Naive thymus-derived CD4-positive, alpha-beta T cell (primary cell): ENCODE results near the gene NPR3. TPM values are rescaled to one million over a fixed set of nuclear protein-coding genes. Genes with fewer than 3 reads are reported as not detected.

ENCODE experiments used
- ATAC-seq: fragments of 150-1000 bp; cut with Tn5 transposase; 2 replicates; pipeline ENCODE4 v1.10.0; 2021; ENCODE audit warnings: mild to moderate bottlenecking, moderate library complexity
- CTCF ChIA-PET: fragments of 350-600 bp; sonication (Branson Sonifier 250); formaldehyde crosslinking; loops from one replicate; lab custom pipeline; 2021; ENCODE audit warnings: antibody characterized with exemption; lab: Charles Lee
- POLR2A ChIA-PET: fragments of 350-600 bp; sonication (Branson Sonifier 250); formaldehyde crosslinking; loops from one replicate; lab custom pipeline; 2021; ENCODE audit warnings: antibody characterized with exemption, inconsistent platforms; lab: Charles Lee
- DNase-seq, 9 donors: peaks; one replicate each; pipeline versions ENCODE4 v3.0.0 to v3.0.0-alpha.2; 2020 to 2022; ENCODE audit warnings: mixed read lengths in 1 of 9
- H3K27ac ChIP-seq: one replicate; pipeline ENCODE4 v1.7.0; 2013; ENCODE audit warnings: mild to moderate bottlenecking, low read depth, low read length, moderate library complexity
- H3K27me3 ChIP-seq, 2 donors: one replicate each; pipeline ENCODE4 v1.7.0; 2013; ENCODE audit warnings: low read length in 2 of 2, mild to moderate bottlenecking in 2 of 2, moderate library complexity in 2 of 2; ENCODE audit not compliant: control insufficient read depth in 2 of 2, insufficient read depth in 2 of 2
- H3K36me3 ChIP-seq, 3 experiments: 1 replicate in 2 of 3; 2 replicates in 1 of 3; pipeline ENCODE4 v1.7.0; 2013; ENCODE audit warnings: low read length in 3 of 3, mild to moderate bottlenecking in 3 of 3, moderate library complexity in 1 of 3; ENCODE audit not compliant: insufficient read depth in 3 of 3, control insufficient read depth in 2 of 3
- H3K4me1 ChIP-seq, 2 donors: one replicate each; pipeline ENCODE4 v1.7.0; 2013; ENCODE audit warnings: low read length in 2 of 2, mild to moderate bottlenecking in 2 of 2, moderate library complexity in 1 of 2; ENCODE audit not compliant: control insufficient read depth in 2 of 2, insufficient read depth in 2 of 2
- H3K4me3 ChIP-seq: 2 replicates; pipeline ENCODE4 v1.7.0; 2013; ENCODE audit warnings: mild to moderate bottlenecking, low read length
- H3K9me3 ChIP-seq, 3 experiments: 1 replicate in 2 of 3; 2 replicates in 1 of 3; pipeline ENCODE4 v1.7.0; 2013; ENCODE audit warnings: low read length in 3 of 3; ENCODE audit not compliant: control insufficient read depth in 2 of 3
- H3K27ac Mint-ChIP-seq, 9 donors: one replicate each; pipeline ENCODE4 v1.8.0; 2020 to 2022; ENCODE audit warnings: mixed read lengths in 9 of 9, mild to moderate bottlenecking in 8 of 9, moderate library complexity in 5 of 9, inconsistent platforms in 2 of 9
- H3K27me3 Mint-ChIP-seq, 5 donors: one replicate each; pipeline ENCODE4 v1.8.0; 2021 to 2022; ENCODE audit warnings: mixed read lengths in 5 of 5, mild to moderate bottlenecking in 1 of 5
- H3K36me3 Mint-ChIP-seq, 5 donors: one replicate each; pipeline ENCODE4 v1.8.0; 2020 to 2022; ENCODE audit warnings: mixed read lengths in 5 of 5, mild to moderate bottlenecking in 3 of 5, inconsistent platforms in 1 of 5
- H3K4me1 Mint-ChIP-seq, 7 donors: one replicate each; pipeline ENCODE4 v1.8.0; 2020 to 2022; ENCODE audit warnings: mixed read lengths in 7 of 7, mild to moderate bottlenecking in 3 of 7, inconsistent platforms in 1 of 7
- H3K4me3 Mint-ChIP-seq, 10 donors: one replicate each; pipeline ENCODE4 v1.8.0; 2020 to 2022; ENCODE audit warnings: mild to moderate bottlenecking in 10 of 10, mixed read lengths in 10 of 10, moderate library complexity in 6 of 10, inconsistent platforms in 2 of 10
- H3K9me3 Mint-ChIP-seq, 11 donors: one replicate each; pipeline ENCODE4 v1.8.0; 2020 to 2022; ENCODE audit warnings: mixed read lengths in 11 of 11, mild to moderate bottlenecking in 4 of 11, inconsistent platforms in 1 of 11, moderate library complexity in 1 of 11
- intact Hi-C, 2 donors: fragments of 100-400 bp; cut with micrococcal nuclease; formaldehyde crosslinking; loops; one replicate each; pipeline ENCODE4 v1.15.1; 2023
- polyA plus RNA-seq, 2 donors: library from polyadenylated mRNA; unstranded; fragments of 300-500 nt; fragmentation: Illumina TruSeq; gene quantifications; one replicate each; pipeline ENCODE4 v1.2.3, GENCODE V29; 2021
- total RNA-seq, 6 experiments: library from RNA in 5 of 6; stranded (reverse) in 5 of 6; gene quantifications; 1 replicate in 5 of 6; 2 replicates in 1 of 6; pipeline ENCODE4 v1.2.3 and lab custom pipeline; 2021 to 2026

The NPR3 gene
- total and polyA plus RNA-seq, 7 experiments from 2014 or later = 0.56 to 1.4 TPM; not detected in 5

- H3K36me3 Mint-ChIP-seq = no peaks in the 10 kb centered on the region
- POLR2A ChIA-PET = no interaction called here
These were observed 125.1 kb downstream of the NPR3 start for GRCh38 chr5:32836176-32836575.

GRCh38 chr5:32837211-32837610 lies 126.1 kb downstream of the NPR3 start:
- no peak overlapping the region for H3K4me3 Mint-ChIP-seq
- H3K36me3 ChIP-seq = no peaks in the 10 kb centered on the region
- CTCF ChIA-PET = no interaction called here
- no peaks in the 10 kb centered on the region for H3K9me3 ChIP-seq
- no peaks in the 10 kb centered on the region for H3K36me3 Mint-ChIP-seq
- peaks cover 0 to 4% (median 0%) of the 10 kb centered on the region in 11 donors for H3K9me3 Mint-ChIP-seq
- no peaks in the 10 kb centered on the region for H3K27me3 ChIP-seq
- DNase-seq (no peak), ATAC-seq (no peak)
- H3K4me3 ChIP-seq = no peak overlapping the region
- POLR2A ChIA-PET = no interaction called here
- H3K27ac ChIP-seq = no peak overlapping the region
- no peaks in the 10 kb centered on the region for H3K27me3 Mint-ChIP-seq
- no peak overlapping the region for H3K27ac Mint-ChIP-seq
- intact Hi-C loops = no loop called here
- H3K4me1 Mint-ChIP-seq = peaks cover 0 to 26% (median 6%) of the 10 kb centered on the region in 7 donors
- H3K4me1 ChIP-seq = no peaks in the 10 kb centered on the region

More at GRCh38 chr5:32836176-32836575, 125.1 kb downstream of the NPR3 start:
- intact Hi-C loops = no loop called here
- no peaks in the 10 kb centered on the region for H3K9me3 ChIP-seq
- CTCF ChIA-PET = no interaction called here
- H3K36me3 ChIP-seq = no peaks in the 10 kb centered on the region
- Mint-ChIP-seq H3K9me3 (peaks cover 0 to 4% (median 0%) of the 10 kb centered on the region in 11 donors), H3K4me3 (no peak overlapping the region), H3K27me3 (no peaks in the 10 kb centered on the region), H3K4me1 (peaks cover 0 to 19% (median 3%) of the 10 kb centered on the region in 7 donors), H3K27ac (no peak overlapping the region)
- no peaks in the 10 kb centered on the region for H3K27me3 ChIP-seq
- no peaks in the 10 kb centered on the region for H3K4me1 ChIP-seq
- DNase-seq = no peak
- no peak overlapping the region for H3K4me3 ChIP-seq
- no peak overlapping the region for H3K27ac ChIP-seq
- ATAC-seq = no peak

GRCh38 chr5:32839106-32839505 lies 128.0 kb downstream of the NPR3 start:
- Mint-ChIP-seq H3K27ac (no peak overlapping the region), H3K36me3 (no peaks in the 10 kb centered on the region), H3K9me3 (no peaks in the 10 kb centered on the region), H3K4me3 (no peak overlapping the region), H3K4me1 (peaks cover 0 to 33% (median 6%) of the 10 kb centered on the region in 7 donors), H3K27me3 (no peaks in the 10 kb centered on the region)
- ChIA-PET POLR2A (no interaction called here), CTCF (no interaction called here)
- no peaks in the 10 kb centered on the region for H3K27me3 ChIP-seq
- no peaks in the 10 kb centered on the region for H3K9me3 ChIP-seq
- H3K4me3 ChIP-seq = no peak overlapping the region
- DNase-seq = no peak
- intact Hi-C loops = no loop called here
- H3K36me3 ChIP-seq = no peaks in the 10 kb centered on the region
- no peak for ATAC-seq
- no peaks in the 10 kb centered on the region for H3K4me1 ChIP-seq
- H3K27ac ChIP-seq = no peak overlapping the region

GRCh38 chr5:32840606-32841005 lies 129.5 kb downstream of the NPR3 start:
- CTCF ChIA-PET = no interaction called here
- Mint-ChIP-seq H3K9me3 (no peaks in the 10 kb centered on the region), H3K27me3 (no peaks in the 10 kb centered on the region), H3K4me3 (no peak overlapping the region), H3K4me1 (peaks cover 0 to 24% (median 6%) of the 10 kb centered on the region in 7 donors), H3K27ac (no peak overlapping the region), H3K36me3 (no peaks in the 10 kb centered on the region)
- H3K36me3 ChIP-seq = no peaks in the 10 kb centered on the region
- ATAC-seq = no peak
- no peaks in the 10 kb centered on the region for H3K4me1 ChIP-seq
- H3K27me3 ChIP-seq = no peaks in the 10 kb centered on the region
- POLR2A ChIA-PET = no interaction called here
- intact Hi-C loops = no loop called here
- no peak overlapping the region for H3K27ac ChIP-seq
- no peak overlapping the region for H3K4me3 ChIP-seq
- no peak for DNase-seq
- no peaks in the 10 kb centered on the region for H3K9me3 ChIP-seq

Other genes with a start within 250 kb of the NPR3 start
- gene SUB1, start 125.8 kb upstream of the NPR3 start, total RNA-seq = 100 to 1,000 TPM; 187 to 388 (median 285) TPM
- 100 to 1,000 TPM; 383 to 571 TPM for gene SUB1, start 125.8 kb upstream of the NPR3 start, polyA plus RNA-seq